HUES6 (cell line): ENCODE results near the gene PADI3.

Experiments
- H3K27ac ChIP-seq: 2 replicates; pipeline ENCODE4 v1.7.0; 2013; ENCODE audit warnings: low read depth, mild to moderate bottlenecking, low read length, inconsistent platforms
- H3K27me3 ChIP-seq: 2 replicates; pipeline ENCODE4 v1.6.1; 2013; ENCODE audit warnings: low read length; ENCODE audit not compliant: control insufficient read depth, insufficient read depth
- H3K36me3 ChIP-seq: 2 replicates; pipeline ENCODE4 v1.6.1; 2013; ENCODE audit warnings: low read length; ENCODE audit not compliant: control insufficient read depth, insufficient read depth
- H3K4me1 ChIP-seq: 2 replicates; pipeline ENCODE4 v1.6.1; 2013; ENCODE audit warnings: low read length; ENCODE audit not compliant: control insufficient read depth, insufficient read depth
- H3K4me3 ChIP-seq: 2 replicates; pipeline ENCODE4 v1.5.1; 2013; ENCODE audit warnings: low read depth, low read length
- H3K9ac ChIP-seq: one replicate; pipeline ENCODE4 v1.6.1; 2013; ENCODE audit warnings: mild to moderate bottlenecking, low read length
- H3K9me3 ChIP-seq: 2 replicates; pipeline ENCODE4 v1.6.1; 2013; ENCODE audit warnings: low read depth, low read length; ENCODE audit not compliant: control insufficient read depth, insufficient read depth

The PADI3 gene

DNA sequence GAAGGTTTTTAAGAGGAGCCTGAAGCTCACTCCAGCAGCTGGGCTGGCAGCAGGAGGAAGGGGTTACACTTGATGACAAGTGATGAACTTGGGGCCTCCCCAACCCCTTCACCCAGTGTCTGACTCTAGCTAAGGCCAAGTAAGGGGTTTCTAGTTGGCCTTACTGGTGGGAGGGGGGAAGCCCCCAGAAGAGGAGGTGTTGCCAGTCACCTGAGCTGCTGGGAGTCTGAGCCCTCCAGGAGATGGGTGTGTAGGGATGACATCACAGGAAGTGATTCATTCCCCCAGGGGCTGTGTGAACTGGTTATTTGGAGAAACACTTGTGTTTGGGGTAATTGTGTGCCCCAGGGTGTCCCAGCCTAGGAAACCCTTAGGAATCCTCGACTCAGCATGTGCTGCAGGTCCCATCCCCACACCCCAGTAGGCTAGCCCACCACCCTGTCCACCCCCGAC lies 40.9 kb upstream of the PADI3 start:
- Histone ChIP-seq H3K36me3 (no peaks in the 10 kb centered on the region), H3K27me3 (peaks cover 2% of the 10 kb centered on the region; the same call in 1 of the 2 replicates), H3K9me3 (no peaks in the 10 kb centered on the region), H3K4me3 (no peak overlapping the region), H3K9ac (no peak overlapping the region), H3K27ac (no peak overlapping the region), H3K4me1 (peaks cover 14% of the 10 kb centered on the region; the same call in 1 of the 2 replicates)

DNA sequence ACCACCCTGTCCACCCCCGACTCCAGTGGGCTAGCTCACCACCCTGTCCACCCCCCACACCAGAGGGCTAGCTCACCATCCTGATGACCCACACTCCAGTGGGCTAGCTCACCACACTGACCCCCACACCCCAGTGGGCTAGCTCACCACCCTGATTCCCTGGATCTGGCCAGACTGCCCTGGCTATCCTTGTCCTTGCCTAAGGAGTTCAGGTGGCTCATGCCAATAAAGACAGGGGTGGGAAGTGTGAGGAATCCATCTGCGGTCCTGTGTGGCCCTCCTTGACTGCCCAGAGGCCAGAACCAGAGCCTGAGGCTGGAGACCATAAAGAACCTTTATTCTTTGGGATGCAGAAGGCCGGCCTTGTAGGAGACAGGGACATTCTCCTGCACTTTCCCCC lies 40.4 kb upstream of the PADI3 start:
- Histone ChIP-seq H3K4me1 (peaks cover 20% of the 10 kb centered on the region; the same call in 1 of the 2 replicates), H3K9ac (no peak overlapping the region), H3K4me3 (no peak overlapping the region), H3K27me3 (peaks cover 2% of the 10 kb centered on the region; the same call in 1 of the 2 replicates), H3K9me3 (no peaks in the 10 kb centered on the region), H3K27ac (no peak overlapping the region), H3K36me3 (no peaks in the 10 kb centered on the region)

DNA sequence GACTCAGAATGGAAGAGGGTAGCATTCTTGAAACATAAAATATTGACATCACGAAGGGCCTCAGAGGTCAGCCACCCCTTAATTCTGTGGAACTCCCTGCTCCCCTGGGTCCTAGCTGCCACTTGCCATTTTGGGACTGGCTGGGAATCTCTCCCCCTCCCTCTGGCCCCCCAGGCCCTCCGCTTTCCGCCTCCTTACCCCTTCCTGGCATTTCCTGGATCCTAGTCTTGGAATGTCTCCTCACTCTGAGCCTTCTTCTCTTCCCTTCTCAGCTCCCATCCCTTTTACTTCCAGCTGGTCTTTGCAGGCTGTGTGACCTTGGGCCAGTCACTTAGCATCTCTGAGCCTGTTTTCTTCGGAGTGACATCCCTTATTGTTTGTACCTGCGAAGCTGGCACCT lies 39.5 kb upstream of the PADI3 start:
- Histone ChIP-seq H3K9ac (no peak overlapping the region), H3K4me3 (no peak overlapping the region), H3K36me3 (no peaks in the 10 kb centered on the region), H3K27me3 (no peaks in the 10 kb centered on the region), H3K9me3 (no peaks in the 10 kb centered on the region), H3K27ac (no peak overlapping the region), H3K4me1 (peaks cover 24% of the 10 kb centered on the region; the same call in 1 of the 2 replicates)

DNA sequence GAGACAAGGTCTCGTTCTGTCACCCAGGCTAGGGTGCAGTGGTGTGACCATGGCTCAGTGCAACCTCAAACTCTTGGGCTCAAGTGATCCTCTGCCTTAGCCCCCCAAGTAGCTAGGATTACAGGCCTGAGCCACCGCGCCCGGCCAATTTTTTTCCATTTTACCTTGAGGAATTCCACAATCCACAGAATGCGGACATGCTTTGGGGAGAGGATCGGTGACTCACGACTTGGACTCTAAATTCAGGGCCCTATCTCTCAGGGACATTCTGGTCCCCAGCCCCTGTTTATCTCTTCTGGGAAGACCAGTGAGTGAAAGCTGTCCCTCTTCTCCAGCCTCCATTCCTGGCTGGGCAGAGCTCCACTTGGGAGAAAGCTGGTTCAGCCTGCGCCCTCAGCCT lies 38.7 kb upstream of the PADI3 start:
- H3K27me3 ChIP-seq = no peaks in the 10 kb centered on the region
- no peak overlapping the region for H3K27ac ChIP-seq
- H3K9ac ChIP-seq = no peak overlapping the region
- no peaks in the 10 kb centered on the region for H3K36me3 ChIP-seq
- no peak overlapping the region for H3K4me3 ChIP-seq
- peaks cover 31% of the 10 kb centered on the region for H3K4me1 ChIP-seq
- H3K9me3 ChIP-seq = no peaks in the 10 kb centered on the region

DNA sequence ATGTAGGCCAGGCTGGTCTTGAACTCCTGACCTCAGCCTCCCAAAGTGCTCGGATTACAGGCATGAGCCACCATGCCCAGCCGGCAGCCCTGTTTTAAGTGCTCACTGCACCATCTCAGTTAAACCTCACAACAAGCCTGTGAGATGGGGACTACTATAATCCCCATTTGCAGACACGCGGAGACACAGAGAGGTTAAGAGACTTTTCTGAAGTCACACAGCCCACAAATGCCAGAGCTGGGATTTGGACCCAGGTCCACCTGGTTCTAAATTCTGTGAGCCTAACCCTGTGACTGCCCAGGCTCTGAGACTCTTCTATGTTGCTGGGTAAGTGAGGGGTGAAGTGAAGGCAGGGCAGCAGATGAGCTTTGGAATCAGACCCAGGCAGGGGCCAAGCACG lies 37.5 kb upstream of the PADI3 start:
- no peaks in the 10 kb centered on the region for H3K9me3 ChIP-seq
- no peaks in the 10 kb centered on the region for H3K36me3 ChIP-seq
- peaks cover 38% of the 10 kb centered on the region for H3K4me1 ChIP-seq
- no peak overlapping the region for H3K4me3 ChIP-seq
- no peaks in the 10 kb centered on the region for H3K27me3 ChIP-seq
- no peak overlapping the region for H3K9ac ChIP-seq
- H3K27ac ChIP-seq = no peak overlapping the region

DNA sequence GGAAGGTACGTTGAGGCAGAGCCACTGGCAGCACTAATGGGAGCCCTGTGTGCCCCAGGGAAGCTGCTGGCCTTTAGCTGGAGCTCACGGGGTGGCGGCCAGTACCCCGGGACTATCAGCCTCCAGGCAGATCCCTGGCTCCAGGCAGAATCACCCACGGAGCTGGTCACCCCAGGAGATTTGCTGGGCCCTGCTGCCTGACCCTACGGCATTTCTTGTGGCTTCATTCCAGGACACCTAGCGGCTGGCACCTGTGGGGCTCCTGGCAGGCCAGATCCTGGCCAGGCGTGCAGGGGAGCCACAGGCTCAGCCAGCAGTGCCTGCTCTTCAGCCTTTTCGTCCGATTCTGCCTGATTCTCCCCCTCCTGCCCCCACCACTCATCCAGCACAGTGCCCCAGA lies 36.9 kb upstream of the PADI3 start:
- H3K4me1 ChIP-seq = peaks cover 38% of the 10 kb centered on the region
- no peaks in the 10 kb centered on the region for H3K9me3 ChIP-seq
- H3K27ac ChIP-seq = no peak overlapping the region

DNA sequence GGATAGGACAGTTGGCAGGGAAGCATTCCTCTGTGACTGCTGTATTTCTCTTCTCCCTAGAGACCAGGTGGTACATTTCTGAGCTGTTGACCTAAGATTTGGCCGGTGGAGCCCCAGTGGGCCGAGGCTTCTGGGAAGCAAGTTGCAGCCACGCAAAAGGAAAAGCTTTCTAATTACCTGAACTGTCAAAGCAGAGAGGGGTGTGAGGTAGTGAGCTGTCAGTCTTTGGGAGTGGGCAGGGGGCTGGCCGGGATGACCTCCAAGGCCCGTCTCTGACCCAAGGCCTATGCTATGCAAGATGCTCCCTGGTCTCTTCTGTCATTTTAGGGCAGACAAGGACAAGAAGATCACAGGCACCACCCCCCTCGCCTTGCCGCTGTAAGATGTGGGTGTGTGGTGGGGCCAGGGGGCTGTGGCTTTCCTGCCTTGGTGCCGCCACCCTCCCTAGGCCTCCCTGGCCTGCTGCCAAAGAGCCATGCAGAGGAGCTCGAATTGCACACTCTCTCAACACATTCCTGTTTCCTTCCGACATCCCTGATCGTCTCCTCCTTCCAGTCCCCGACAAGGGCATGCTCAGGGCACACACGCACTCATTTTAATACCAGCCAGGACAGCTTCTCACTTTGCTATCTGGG lies 36.3 kb upstream of the PADI3 start:
- no peak overlapping the region for H3K4me3 ChIP-seq
- H3K27ac ChIP-seq = no peak overlapping the region
- no peaks in the 10 kb centered on the region for H3K9me3 ChIP-seq
- H3K4me1 ChIP-seq = peaks cover 36% of the 10 kb centered on the region
- no peak overlapping the region for H3K9ac ChIP-seq
- no peaks in the 10 kb centered on the region for H3K36me3 ChIP-seq
- H3K27me3 ChIP-seq = no peaks in the 10 kb centered on the region

More for the DNA sequence above, 36.9 kb upstream of the PADI3 start:
- Histone ChIP-seq H3K4me3 (no peak overlapping the region), H3K27me3 (no peaks in the 10 kb centered on the region), H3K36me3 (no peaks in the 10 kb centered on the region), H3K9ac (no peak overlapping the region)

DNA sequence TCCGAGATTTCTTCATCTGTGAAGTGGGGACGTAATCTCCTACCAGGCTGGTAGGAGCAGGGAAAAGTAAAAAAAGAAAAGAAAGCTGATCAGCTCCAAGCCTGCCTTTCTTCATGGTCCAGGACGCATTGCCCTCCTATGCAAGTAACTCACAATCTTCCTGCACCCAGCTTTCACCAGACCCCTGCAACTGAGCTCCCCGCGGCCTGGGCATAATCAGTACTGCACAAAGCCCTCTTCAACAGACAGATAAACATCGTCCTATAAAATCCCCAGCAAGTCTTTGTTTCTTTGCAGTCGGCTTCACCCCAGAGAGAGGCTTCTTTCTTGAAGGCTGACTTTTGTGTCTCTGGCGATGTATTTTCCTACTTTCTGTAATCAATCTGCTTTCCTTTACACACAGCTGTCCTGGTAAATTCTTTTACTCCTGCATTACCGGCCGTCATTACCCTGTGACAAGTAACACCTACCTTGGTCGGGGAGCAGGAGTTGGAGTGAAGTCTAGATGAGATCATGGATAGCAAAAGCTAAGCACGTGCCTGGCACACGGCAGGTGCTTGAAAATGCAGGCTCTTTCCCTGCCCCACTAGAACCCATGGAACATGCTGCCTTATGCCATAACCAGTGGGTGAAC lies 35.6 kb upstream of the PADI3 start:
- Histone ChIP-seq H3K4me3 (no peak overlapping the region), H3K4me1 (peaks cover 31% of the 10 kb centered on the region), H3K27me3 (no peaks in the 10 kb centered on the region), H3K36me3 (no peaks in the 10 kb centered on the region), H3K27ac (no peak overlapping the region), H3K9ac (no peak overlapping the region), H3K9me3 (no peaks in the 10 kb centered on the region)

DNA sequence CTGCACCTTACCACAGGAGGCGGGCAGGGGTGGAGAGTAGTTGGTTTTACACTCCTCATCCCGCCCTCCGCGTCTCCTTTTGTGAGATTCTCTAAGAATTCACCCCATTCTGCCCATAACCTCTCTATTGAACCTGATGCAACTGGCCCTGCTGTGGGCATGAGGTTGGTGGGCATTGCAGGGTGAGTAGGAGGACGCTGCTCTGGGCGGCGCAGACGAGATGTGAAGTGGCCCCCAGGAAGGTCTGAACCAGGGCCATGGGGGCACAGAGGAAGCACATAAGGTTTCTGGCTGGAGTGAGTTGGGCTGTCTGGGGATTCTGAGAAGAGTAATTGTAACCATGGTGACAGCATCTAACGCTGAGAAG lies 35.1 kb upstream of the PADI3 start:
- no peaks in the 10 kb centered on the region for H3K36me3 ChIP-seq
- no peak overlapping the region for H3K4me3 ChIP-seq
- no peaks in the 10 kb centered on the region for H3K9me3 ChIP-seq
- peaks cover 31% of the 10 kb centered on the region for H3K4me1 ChIP-seq
- peaks cover 2% of the 10 kb centered on the region for H3K27me3 ChIP-seq
- no peak overlapping the region for H3K27ac ChIP-seq
- no peak overlapping the region for H3K9ac ChIP-seq

DNA sequence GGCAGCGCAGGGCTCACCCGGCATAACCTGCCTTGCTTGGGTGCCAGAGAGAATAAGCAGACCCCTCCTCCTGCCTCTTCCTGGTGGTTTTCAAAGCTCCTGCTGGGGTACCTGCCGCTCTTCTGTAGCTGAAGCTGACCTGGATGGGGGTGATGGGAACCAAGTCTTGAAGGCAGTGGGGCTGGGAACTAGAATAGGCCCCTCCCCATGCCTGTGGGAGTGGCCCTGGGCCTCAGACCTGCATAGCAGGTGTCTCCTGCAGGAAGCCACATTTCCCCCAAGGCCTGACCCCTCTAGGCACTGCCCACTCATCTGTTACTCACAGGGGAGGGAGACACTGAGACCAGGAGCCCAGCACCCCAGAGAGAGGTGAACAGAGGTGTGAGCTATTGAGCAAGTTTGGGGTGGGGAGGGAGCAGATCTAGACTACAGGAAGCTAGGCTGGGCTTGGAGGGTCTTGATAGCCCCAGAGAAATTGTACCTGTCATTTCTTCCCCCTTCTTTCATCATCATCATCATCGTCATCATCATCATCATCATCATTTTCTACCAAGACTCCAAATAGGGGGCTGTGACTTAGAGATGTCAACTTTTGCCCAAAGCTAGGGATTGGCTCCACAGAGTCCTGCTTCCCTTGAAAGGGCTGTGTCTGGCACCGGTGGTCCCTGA lies 33.9 kb upstream of the PADI3 start:
- H3K27me3 ChIP-seq = peaks cover 4% of the 10 kb centered on the region
- H3K36me3 ChIP-seq = no peaks in the 10 kb centered on the region
- H3K27ac ChIP-seq = no peak overlapping the region
- H3K4me3 ChIP-seq = no peak overlapping the region
- no peak overlapping the region for H3K9ac ChIP-seq
- no peaks in the 10 kb centered on the region for H3K9me3 ChIP-seq
- peaks cover 28% of the 10 kb centered on the region for H3K4me1 ChIP-seq

DNA sequence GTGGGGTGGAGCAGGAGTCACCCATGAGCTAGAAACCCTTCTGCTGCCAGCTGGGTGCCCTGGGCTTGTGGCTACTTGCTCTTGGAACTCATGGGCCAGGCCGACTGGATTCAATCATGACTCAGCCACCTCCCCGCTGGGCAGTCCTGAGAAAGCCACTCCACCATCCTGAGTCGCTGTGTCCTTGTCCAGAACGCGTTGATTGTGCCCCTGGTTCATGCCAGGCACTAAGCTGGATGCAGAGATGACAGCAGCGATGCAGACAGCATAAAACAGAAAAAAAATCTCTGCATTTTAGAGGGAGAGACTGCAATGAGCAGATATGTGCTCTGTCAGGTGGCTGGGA lies 33.4 kb upstream of the PADI3 start:
- Histone ChIP-seq H3K27ac (no peak overlapping the region), H3K36me3 (no peaks in the 10 kb centered on the region), H3K27me3 (peaks cover 4% of the 10 kb centered on the region), H3K4me1 (peaks cover 28% of the 10 kb centered on the region), H3K9ac (no peak overlapping the region), H3K4me3 (no peak overlapping the region), H3K9me3 (no peaks in the 10 kb centered on the region)
